ENCODE results near the gene TCFL5.
"Not testable (repeated sequence)": the region's sequence is repeated elsewhere in the genome, so short reads cannot be mapped to it uniquely, and the experiment has no call there.

- TF ChIP-seq, protein P1, sequence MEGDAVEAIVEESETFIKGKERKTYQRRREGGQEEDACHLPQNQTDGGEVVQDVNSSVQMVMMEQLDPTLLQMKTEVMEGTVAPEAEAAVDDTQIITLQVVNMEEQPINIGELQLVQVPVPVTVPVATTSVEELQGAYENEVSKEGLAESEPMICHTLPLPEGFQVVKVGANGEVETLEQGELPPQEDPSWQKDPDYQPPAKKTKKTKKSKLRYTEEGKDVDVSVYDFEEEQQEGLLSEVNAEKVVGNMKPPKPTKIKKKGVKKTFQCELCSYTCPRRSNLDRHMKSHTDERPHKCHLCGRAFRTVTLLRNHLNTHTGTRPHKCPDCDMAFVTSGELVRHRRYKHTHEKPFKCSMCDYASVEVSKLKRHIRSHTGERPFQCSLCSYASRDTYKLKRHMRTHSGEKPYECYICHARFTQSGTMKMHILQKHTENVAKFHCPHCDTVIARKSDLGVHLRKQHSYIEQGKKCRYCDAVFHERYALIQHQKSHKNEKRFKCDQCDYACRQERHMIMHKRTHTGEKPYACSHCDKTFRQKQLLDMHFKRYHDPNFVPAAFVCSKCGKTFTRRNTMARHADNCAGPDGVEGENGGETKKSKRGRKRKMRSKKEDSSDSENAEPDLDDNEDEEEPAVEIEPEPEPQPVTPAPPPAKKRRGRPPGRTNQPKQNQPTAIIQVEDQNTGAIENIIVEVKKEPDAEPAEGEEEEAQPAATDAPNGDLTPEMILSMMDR (IDR thresholded peaks at IDR 0.05; ENCODE audit: low read length), result not testable (repeated sequence)
- not testable (repeated sequence) for TF ChIP-seq EZH2 (IDR thresholded peaks at IDR 0.05; ENCODE audit: borderline replicate concordance, low read length)
Measured at GRCh38 chr20:62853304-62853703, 8.3 kb downstream of the TCFL5 start.

Measured in OCI-LY1 (cell line).